ENCODE measurements around the gene TUT4. TPM values are rescaled to one million over a fixed set of nuclear protein-coding genes. Genes with fewer than 3 reads are reported as not detected.
A peak's percentile ranks its signal among the peaks of the same experiment; 100 is the strongest.

Gene TUT4
- total RNA-seq, 1 donor from 2014 or later = 87.4 TPM

GRCh38 chr1:52576074-52576473 lies 23.2 kb upstream of the TUT4 start:
- DNase-seq (ENCODE audit: low spot score) = no peak

DNA sequence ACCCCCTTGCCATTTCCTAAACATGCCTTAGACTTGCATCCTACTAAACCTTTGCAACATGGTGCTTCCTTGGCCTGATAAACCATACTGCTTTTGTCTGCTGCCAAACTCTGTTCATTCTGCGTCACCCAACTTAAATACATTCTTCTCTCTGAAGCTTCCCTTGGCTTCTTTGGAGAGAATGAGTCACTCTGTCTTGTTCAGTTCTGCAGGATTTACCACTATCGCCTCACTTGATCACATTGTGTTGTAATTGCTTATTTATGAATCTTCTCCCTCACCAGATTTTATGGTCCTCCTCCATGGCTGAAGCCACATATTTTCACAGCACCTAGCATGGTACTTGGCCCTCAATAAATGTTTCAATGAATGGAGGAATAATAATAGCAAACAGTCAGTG lies 21.7 kb upstream of the TUT4 start:
- peak; percentile 94 for DNase-seq (ENCODE audit: low spot score)

DNA sequence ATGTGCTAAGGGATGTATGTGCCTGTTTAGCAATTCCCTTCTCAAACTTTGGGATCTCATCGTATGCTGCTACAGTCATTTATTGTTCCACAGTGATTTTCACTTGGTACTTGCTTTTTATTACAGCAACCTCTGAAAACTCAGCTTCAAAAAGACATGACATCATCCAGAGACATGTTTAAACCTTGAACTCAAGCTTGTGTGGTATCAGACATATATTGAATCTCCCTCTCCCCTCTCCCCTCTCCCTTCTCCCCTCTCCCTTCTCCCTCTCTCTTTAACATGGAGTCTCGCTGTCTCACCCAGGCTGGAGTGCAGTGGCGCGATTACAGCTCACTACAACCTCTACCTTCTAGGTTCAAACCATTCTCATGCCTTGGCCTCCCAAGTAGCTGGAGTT lies 19.5 kb upstream of the TUT4 start:
- no peak for DNase-seq (ENCODE audit: low spot score)

DNA sequence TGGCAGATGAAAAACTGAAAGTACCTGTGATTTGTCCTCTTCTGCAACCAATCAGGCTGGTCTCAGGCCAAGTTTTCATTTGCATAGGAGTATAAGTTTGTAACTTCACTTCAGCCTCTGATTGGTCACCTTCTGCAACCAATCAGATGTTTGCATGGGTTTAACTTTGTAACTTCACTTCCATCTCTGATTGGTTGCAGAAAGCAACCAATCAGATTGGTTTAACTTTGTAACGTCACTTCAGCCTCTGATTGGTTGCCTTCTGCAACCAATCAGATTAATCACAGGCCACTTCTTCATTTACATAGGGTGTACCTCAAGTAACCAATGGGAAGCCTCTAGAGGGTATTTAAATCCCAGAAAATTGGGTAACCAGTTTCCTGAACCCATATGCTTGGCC lies 18.9 kb upstream of the TUT4 start:
- DNase-seq (ENCODE audit: low spot score) = no peak

DNA sequence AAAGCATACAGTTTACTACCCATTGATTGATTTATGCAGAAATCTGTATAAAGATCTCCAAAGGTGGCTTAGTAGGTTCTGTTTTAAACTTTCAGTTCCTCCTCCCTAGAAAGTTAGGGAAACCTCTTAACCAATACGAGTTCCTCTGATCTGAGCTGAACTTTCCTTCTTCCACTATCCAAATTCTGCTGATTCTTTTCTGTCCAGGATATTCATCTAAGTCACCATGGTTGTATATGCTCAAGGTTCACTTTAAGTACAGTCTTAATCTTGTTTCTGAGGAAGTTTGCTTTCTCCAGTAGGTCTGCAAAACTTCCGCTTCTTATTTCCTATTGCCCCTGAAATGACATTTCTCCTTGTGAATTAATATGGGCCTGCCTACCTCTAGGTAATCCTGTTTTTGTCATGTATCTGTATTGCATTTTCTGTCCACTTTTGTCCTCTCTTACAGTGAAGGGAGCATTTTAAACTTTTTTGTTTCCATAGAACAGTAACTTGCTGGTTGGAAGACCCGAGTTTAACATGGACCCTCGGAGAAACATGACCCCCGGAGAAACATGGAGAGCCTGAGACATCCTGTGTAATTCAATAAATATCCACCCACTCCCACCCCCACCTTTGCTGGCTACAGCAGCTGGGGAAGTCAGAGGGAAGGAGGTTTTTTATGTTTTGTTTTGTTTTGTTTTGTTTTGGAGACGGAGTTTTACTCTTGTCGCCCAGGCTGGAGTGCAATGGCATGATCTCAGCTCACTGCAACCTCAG lies 16.7 kb upstream of the TUT4 start:
- peak; percentile 13 for DNase-seq (ENCODE audit: low spot score)

- peak; percentile 74 for DNase-seq (ENCODE audit: low spot score)
These were observed 15.1 kb upstream of the TUT4 start for GRCh38 chr1:52567943-52568342.

- no peak for DNase-seq (ENCODE audit: low spot score)
These were observed 9.9 kb upstream of the TUT4 start for GRCh38 chr1:52562766-52563165.

- DNase-seq (ENCODE audit: low spot score) = no peak
These were observed 7.0 kb upstream of the TUT4 start for GRCh38 chr1:52559875-52560274.

- no peak for DNase-seq (ENCODE audit: low spot score)
These were observed 6.0 kb upstream of the TUT4 start for GRCh38 chr1:52558941-52559340.

DNA sequence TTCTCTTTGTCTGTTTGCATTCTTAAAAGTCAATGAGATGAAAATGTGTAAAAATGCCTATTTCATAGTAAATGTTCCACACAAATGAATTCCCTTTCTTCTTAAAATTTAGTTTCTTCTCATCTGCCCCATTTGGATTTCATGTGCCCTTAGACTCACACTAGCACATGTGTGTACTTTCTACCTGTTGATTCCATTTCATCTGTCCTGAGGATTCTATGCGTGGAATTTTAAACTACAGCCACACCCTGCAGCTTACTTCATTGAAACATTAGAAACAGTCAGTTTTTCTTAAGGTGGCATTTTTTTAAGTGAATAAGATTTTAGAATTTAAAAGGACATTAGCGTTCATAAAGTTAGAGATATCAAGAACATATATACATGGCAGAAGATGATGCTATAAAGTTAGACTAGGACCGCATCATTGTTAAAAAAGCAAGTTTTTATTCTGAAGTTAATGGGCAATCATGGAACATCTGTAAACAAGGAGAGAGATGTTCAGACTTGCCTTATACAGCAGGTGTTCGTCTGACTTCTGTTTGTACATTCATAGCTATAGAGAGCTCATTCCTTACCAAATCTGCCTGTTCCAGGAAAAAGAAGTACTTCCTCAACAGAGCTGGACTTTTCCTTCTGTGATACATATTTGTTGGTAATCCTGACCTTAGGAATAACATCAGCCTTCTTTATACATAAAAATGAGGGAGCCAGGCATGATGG lies 3.9 kb upstream of the TUT4 start:
- peak; percentile 8 for DNase-seq (ENCODE audit: low spot score)

DNA sequence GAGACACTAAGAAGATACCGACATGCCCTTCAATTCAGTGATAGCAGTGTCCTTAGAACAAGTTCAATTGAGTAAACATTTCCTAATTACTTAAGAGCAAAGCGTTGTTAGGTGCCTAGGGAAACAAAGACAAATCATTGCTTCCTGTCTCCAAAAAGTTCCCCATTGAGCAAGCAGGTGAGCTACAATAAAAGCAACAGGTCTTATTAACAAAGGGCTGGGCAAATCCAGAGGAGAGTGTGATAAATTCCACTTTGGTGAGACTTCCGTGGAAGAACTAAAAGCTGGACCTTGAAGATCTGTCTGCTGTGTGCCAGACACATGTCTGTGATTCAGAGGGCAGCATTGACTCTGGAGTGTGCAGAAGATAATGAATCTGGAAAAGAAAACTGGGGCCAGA lies 1.9 kb upstream of the TUT4 start:
- peak; percentile 15 for DNase-seq (ENCODE audit: low spot score)

GRCh38 chr1:52554267-52554640 lies 1.4 kb upstream of the TUT4 start:
- DNase-seq (ENCODE audit: low spot score) = no peak

DNA sequence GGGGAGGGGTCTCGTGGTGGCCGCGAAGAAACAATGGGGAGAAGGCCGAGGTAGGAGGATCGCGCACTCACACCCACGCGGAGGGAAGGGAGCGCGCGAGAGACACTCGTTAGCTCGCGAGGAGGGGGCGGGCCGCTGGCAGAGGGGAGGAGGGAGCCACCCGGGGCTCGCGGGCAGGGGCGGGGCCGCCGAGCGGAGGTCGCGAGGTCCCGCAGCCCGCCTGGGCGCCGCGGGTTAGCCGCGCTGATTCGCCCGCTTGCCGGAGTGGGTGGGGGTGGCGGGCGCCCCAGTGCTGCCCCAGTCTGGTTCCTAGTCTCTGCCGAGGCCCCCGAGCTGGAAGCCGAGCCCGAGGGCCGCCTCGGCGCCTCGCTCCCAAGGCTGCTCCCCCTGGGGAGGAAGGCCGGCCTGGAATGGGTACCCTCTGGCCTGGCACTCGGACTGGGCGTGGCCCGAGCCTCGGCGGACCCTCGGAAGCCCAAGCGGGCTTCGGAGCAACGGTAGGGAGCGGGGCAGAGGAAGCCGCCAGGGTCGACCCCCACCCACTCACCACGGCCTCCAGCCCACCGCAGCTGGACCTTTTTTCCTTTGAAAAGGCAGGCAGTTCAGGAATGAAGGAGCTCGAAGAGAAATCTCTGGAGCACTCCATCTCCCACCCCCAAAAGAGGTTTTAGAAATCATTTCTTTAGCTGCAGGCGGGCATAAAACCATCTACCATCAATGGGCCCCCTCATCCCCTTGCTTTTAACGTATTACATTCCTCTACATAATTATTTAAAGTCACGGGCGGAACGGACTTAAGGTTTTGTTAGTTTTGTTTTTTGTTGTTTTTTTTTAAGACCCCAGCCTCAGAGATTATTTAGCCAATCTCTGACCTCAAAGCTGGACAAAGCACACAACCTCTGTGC lies 722 bp upstream of the TUT4 start:
- peak; percentile 92 for DNase-seq (ENCODE audit: low spot score)

DNA sequence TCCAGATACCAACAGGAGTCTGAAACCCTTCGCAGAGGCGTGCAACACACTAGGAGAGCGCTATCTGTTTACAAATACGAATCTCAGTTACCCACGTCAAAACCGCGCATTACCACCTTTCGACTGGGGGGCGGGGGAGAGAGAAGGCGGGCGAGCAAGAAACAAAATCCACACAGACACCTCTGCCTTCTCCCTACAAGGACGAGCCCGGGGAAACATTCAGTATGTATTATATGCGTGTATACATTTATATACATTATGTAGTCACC lies 722 bp downstream of the TUT4 start:
- peak; percentile 65 for DNase-seq (ENCODE audit: low spot score)

DNA sequence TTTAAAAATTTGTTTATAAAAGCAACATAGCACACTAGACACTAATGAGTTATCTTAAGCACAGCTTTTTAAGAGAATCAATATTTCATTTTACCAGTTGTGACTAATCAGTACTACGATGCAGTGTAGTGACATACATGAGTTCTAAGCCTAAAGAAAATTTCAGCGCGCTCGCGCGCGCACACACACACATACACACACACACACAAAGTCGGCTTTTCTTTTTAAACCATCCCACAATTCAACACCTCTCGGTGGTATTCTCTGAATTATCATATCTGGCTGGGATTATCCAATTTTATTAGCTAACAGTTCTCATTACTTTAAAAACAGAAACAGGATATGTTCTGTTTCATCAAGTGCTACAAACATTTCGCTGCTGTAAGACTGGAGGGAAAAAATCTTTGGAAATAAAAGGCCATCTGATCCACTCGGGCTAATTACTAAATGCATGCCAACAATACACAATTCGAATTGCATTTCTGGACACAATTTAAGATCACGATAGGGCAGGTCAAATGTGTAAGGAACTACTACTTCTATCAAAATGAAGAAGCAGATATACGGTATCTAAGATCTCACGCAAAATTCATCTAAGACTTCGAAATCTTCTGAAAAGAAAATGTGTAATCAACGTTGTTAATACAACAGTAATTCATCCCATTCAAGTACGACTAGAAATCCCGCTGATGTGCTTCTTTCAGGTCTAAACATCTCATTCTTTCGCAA lies 1.2 kb downstream of the TUT4 start:
- peak; percentile 33 for DNase-seq (ENCODE audit: low spot score)

GRCh38 chr1:52550447-52550846 lies 2.4 kb downstream of the TUT4 start:
- DNase-seq (ENCODE audit: low spot score) = no peak

DNA sequence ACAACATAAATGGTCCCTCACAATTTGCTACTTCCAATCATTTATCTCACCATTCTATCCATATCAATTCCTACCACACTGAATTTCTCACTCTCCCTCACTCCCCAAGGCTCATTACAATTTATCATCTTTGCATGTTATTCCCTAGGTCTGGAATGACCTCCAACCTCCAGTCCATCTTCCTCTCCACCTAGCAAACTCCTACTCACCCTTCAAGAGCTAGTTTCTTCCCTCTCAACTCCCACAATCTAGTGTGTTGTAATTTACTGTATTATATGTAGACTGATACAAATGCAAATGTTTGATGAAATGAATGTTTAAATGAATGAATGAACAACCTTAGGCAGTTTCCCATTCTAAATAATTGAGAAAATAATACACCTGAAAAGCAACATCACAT lies 3.6 kb downstream of the TUT4 start:
- no peak for DNase-seq (ENCODE audit: low spot score)

DNA sequence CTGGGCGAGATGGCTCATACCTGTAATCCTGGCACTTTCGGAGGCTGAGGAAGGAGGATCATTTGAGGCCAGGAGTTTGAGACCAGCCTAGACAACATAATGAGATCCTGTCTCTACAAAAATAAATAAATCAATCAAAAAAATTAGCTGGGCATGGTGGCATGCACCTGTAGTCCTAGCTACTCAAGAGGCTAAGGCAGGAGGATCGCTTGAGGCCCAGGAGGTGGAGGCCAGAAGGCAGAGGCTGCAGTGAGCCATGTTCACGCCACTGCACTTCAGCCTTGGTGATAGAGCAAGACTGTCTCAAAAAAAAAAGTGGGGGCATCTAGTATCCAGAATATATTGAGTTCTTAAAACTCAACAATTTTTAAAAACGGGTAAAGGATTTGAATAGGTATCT lies 6.0 kb downstream of the TUT4 start:
- no peak for DNase-seq (ENCODE audit: low spot score)

DNA sequence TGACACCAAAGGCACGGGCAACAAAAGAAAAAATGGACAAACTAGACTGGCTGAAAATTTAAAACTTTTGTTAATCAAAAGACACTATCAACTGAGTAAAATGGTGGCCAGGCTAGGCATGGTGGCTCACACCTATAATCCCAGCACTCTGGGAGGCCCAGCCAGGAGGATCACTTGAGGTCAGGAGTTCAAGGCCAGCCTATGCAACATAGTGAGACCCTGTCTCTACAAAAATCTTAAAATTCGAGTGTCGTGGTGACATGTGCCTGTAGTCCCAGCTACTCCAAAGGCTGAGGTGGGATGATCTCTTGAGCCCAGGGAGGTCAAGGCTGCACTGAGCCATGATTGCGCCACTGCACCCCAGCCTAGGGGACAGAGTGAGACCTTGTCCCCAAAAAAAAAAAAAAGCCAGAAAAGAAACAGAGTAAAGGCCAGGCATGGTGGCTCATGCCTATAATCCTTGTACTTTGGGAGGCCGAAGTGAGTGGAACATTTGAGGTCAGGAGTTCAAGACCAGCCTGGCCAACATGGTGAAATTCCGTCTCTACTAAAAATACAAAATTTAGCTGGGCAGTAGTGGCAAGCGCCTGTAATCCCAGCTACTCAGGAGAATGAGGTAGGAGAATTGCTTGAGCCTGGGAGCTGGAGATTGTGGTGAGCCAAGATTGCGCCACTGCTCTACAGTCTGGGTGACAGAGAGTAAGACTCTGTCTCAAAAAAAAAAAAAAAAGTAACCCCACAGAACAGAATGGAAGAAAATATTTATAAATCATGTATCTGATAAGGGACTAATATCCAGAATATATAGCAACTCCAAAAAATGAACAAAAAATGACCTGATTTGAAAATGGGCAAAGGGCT lies 8.0 kb downstream of the TUT4 start:
- DNase-seq (ENCODE audit: low spot score) = no peak

DNA sequence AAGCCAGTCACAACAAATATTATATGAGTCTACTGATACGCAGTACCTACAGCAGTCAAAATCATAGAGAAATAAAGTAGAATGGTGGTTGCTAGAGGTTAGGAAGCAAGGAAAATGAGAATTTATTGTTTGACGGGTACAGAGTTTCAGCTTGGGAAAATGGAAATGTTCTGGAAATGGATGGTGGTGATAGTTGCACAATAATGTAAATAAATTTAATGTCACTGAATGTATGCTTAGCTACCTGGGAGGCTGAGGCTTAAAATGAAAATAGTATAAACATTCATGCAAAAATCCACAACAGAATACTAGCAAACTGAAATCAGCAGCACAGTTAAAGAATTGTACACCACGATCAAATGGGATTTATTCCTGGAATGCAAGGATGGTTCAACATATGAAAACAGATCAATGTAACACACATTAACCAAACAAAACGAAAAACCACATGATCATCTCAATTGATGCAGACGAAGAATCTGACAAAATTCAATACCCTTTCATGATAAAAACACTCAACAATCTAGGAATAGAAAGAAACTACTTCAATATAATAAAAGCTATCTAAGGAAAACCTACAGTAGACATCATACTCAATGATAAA lies 10.7 kb downstream of the TUT4 start:
- no peak for DNase-seq (ENCODE audit: low spot score)
